GM21619 (cell line): Measurements from ENCODE around the gene BICC1.
"Not testable (repeated sequence)": the region's sequence is repeated elsewhere in the genome, so short reads cannot be mapped to it uniquely, and the experiment has no call there.

Experiments used
- ATAC-seq: cut with Tn5 transposase; IDR thresholded peaks from one replicate; pipeline ENCODE4 v1.9.1; 2021; ENCODE audit not compliant: unreplicated experiment

BICC1 gene

DNA sequence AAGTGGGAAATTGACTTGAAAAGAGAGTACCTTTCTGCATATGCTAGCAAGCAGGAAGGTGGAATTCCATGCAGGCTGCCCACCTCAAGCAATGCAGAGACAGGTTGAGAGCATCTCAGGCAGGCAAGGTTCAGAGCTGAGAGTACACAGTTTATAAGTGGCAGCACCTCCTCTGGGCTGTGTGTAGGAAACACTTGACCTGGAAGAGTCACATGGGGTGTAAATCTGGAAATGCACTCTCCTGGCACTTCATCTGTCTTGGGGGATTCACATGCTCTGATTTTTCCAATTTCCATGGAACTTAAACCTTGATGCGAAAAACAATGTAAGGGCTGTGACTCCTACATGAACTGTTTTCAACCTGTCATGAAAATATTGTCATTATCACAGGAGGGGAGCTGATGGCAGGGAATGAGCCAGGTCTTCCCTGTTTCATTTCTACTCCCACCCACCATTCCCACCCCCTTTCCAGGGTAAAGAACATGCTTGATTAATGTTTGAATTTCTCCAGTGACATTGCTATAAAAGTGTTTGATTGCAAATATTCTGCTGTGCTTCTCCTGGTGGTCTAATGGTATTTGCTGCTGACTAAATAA, 328.3 kb downstream of the BICC1 start:
- ATAC-seq, result no peak

DNA sequence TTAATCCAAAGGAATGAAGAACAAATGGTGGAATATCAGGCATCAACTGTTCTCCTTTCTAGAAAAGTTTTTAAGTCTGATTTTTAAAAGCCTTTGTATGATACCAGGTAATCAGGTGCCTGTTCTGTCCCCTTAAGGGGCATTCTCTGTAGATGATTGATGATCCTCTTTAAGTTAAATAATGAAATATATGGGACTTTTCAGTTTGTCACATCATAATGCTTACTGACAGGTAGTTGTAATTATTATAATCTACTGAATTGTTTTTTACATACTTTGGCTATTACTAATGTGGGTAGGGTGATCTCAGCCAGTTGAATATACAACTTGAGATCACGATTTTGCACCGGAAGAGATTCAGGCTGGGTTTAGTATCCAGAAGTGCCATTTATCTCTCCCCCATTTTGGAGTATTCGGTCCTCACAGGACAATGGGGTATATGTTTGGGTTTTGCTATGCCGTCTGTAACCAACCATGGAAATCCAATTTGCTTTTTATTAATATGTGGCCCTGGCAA, 330.2 kb downstream of the BICC1 start:
- ATAC-seq, result no peak

DNA sequence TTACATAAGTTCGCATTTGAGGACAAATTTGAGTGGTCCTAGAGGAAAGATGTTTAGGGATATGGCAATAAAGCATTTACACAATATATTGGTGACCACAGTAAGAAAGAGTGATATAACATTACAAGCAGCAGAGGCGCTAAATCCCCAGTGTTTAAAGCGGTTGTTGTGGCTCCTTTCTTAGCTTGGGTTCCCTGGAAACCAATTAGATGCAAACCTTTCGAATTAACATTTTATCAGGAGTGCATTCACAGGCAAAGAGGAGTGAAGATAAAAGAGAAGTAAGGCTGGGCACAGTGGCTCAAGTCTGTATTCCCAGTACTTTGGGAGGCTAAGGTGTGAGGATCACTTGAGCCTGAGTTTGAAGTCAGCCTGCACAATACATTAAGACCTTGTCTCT, 331.1 kb downstream of the BICC1 start:
- ATAC-seq, result no peak

DNA sequence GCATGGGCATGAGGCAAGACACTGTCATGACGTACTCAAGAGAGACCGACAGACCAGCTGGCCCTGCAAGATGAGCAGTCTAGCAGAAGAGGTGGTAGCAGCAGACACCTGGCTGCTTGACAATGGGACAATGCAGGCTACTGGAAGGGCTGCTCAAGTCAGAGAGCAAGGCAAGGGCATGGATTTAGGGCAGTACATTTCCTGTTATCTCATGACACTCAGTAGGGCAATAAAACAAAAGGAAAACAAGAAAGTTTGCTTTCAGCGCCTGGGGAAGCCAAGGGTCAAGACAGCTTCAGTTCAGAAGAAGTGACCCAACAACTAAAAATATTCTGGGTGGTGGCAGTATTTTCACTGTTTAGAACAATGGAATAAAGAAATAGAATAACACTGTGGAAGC, 332.0 kb downstream of the BICC1 start:
- ATAC-seq, result no peak

DNA sequence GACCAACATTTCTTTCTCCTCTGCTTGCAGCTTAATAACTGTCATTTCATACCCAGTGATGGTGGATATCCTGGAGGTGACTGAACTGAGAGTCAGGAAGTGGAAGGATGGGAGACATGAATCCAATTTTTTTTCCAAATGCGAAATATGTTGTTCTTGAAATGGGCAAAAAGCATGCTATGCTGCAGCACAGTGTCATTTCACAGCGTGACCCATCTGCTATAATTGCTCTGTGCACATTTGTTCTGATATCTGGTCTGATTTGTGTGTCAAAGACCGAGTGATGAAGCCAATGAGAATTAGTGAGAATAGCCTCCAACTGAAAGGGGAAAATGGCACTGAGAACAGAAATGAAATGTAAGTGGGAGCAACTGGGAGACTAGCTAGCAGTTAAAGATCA, 334.2 kb downstream of the BICC1 start:
- ATAC-seq, result no peak

DNA sequence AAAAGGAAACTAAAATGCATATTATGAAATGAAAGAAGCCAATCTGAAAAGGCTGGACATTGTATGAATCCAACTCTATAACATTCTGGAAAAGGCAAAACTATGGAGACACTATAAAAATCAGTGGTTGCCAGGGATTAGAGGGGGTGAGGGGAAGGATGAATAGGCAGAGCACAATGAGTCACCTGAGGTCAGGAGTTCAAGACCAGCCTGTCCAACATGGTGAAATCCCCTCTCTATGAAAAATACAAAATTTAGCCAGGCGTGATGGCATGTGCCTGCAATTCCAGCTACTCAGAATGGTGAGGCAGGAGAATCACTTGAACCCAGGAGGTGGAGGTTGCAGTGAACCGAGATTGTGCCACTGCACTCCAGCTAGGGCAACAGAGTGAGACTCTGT, 338.9 kb downstream of the BICC1 start:
- no peak for ATAC-seq

DNA sequence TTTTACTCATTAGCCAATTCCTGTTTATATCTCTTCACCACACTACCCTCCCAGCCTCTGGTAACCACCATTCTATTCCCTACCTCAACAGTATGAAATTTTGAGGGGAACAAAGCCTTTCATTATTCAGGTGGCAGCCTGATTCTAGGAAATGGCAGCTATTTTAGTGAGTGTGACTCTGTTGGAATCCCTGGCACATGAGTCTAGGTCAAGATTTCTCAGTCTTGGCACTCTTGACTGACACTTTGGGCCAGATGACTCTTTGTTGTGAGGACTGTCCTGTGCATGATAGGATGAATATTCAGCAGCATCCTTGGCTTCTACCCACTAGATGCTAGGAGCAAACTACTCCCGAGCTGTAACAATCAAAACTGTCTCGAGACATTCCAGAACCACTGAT, 341.0 kb downstream of the BICC1 start:
- ATAC-seq, result no peak

DNA sequence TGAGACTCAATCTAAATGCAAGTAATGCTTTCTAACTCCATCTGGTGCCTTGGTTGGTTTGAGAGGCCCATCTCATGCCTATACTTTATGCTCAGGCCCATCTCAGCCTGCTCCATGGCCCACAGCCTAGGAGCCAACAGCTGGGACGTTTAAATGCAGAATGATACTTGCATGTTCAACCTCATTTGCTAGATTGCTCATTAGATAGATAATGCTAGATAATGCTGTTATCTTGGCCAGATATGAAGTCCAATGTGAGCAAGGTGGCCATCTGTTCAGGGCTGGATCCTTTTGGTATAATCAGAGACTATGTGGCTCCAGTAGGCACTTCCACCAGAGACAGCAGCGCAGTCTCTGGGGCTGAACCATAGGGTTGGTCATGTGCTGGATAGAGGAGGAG, 342.1 kb downstream of the BICC1 start:
- ATAC-seq, result no peak

DNA sequence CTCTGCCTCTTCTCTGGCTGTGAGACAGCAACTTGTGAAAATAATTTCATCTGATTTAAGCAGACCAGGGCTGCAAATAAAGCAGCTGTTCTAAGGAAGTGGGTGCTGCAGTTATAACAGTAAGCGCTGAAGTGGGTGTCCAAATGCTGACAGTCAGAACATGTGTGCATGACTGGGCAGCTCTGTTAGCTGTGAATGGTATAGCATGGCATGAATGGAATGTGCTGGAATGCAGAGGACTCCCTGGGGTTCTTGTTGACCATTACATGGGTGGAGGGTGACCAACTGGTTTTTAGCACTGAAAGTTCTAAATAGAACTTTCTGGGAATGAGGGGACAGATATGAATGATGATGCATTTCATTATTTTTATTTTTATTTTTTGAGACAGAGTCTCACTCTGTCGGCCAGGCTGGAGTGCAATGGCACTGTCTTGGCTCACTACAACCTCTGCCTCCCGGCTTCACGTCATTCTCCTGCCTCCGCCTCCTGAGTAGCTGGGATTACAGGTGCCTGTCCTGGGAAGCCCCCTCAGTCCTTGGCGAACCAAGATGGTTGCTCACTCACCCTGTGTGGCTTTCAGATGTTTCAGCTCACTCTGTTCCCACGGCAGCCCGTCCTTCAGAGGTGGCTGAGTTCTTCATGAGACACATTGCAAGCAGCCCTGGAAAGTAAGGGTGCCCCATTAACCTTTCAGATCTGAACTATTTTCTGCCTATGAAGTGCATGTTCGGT, 344.0 kb downstream of the BICC1 start:
- ATAC-seq, result no peak

DNA sequence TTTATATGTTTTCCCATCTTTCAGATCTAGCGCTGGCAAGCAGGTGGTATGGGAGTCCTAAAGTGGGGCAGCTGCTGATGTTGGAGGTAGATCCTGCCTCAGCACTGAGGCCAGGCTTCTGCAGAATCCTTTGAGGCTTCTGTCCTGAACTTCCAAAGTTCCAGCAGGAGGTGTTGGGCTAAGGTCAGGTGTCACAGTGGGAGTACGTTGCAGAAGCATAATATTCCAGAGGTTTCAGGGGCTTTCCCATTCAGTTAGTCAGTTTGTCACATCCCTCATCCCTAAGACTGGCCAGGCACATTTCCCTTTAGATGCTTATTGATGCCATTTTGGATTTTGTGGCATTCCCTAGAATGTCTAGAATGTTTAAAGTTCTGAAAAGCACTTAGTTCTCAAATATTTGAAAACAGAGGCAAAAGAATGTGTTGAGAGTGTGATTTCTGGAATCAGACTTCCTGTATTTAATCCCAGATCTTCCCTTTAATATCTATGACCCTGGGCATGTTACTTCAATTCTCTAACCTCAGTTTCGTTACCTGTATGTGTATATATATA, 344.7 kb downstream of the BICC1 start:
- no peak for ATAC-seq

DNA sequence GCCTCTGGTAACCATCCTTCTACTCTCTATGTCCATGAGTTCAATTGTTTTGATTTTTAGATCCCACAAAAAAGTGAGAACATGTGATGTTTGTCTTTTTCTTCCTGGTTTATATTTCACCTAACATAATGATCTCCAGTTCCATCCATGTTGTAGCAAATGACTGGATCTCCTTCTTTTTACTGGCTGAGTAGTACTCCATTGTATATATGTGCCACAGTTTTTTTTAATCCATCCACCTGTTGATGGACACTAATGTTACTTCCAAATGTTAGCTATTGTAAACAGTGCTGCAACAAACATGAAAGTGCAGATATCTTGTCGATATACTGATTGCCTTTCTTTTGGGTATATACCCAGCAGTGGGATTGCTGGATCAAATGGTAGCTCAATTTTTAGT, 345.5 kb downstream of the BICC1 start:
- not testable (repeated sequence) for ATAC-seq

DNA sequence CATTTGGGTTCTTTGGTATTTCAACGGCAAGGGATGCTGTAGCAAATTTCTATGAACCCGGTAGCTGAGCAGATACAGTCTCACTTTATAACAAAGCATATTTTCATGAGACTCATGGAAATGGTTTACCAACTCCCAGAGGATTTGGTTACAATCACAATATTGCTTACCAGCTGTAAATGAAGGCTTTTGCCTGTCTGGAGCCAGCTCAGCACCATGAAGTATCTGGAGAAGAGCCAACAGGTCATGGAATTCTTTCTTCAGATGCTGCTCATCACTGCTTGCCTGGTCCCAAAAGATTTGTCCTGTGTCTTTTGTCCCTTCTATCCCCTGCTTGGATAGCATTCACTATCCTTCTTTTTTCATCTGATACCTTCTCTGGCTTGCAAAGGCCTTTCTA, 346.9 kb downstream of the BICC1 start:
- ATAC-seq, result no peak

DNA sequence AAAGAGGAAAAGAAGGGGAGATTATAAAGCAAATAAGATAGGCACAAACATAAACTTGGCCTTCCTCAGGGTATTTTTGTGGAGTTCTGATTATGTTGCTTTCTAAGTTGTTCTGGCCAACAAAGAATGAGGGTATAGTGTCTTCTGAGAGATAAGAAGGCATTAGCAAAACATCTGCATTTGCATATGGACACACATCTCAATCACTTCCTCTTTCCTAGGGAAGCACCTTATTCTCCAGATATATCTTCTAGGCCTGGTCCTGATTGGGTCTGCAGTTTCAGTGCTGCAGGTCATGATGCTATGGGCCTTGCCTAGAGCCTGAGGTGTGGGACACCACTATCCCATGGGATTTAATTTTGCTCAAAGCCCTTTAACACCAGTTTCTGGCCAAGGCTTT, 355.0 kb downstream of the BICC1 start:
- no peak for ATAC-seq

DNA sequence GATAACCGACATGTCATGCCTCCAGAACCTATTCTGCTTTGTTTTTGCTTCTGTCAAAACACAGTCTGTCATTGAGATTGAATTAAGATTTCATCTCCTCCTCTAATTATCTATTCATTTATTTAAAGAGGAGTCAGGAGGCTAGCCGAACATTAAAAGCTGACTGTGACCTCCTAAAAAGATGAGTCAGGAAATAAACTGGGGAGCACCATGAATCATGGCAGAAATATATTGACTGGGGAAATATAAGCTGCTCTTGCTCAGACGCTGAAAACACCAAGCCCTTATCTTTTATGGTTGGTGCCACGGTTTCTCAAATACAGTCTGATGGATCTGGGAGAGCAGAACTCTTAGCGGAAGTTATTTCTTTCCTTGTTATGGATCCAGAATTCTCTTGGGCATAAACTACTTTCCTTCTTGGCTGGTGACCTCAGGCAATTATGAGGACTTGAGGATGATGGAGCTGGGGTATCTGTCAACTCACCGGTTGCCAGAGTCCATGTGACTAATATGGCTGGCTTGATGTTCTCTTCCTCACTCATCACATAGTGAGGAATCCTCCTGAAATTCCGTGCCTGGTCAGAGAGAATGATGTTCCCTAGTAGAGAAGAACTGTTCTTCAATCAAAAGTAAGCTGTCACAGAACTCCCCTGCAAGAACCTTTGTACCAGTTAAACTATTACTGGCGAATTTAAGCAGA, 356.2 kb downstream of the BICC1 start:
- no peak for ATAC-seq

DNA sequence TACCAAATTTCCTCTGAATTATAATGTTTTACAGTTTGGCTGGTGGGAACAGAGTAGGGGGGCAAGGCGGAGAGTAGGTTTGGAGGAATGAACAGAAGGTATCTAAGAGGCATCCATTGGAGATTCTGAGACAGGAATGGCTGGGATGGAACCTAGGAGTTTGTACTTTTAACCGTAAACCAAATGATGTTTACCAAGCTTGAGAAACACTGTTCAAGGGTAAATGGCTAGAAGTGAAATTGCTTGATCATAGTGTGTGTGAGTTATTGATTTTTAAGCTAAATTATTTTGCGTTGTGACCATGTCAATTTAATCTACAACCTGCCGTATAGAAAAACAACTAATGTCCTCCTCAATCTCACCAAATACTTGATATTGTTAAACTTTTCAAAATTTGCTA, 357.4 kb downstream of the BICC1 start:
- no peak for ATAC-seq

DNA sequence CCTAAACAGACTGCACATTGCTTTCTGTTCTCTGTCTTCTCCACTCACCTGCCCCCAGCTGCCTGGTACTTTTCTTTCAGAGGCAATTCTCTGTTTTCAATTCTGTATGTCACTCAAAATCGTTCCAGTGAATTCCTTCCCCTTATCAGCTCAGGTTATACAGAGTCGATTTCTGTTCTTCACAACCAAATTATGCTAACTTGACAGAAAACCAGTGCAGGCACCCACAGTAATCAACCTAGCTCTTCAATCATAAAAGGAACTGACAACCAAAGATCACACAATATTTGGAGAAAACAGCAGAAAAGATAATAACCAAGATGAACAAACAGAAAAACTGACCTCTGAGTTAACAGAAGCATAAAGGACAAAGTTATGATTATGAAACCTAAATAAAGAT, 360.5 kb downstream of the BICC1 start:
- ATAC-seq, result no peak
